ENCODE data around the gene TULP4. TPM values are rescaled to one million over a fixed set of nuclear protein-coding genes. Genes with fewer than 3 reads are reported as not detected.

The TULP4 gene
- total RNA-seq, 1 experiment from 2014 or later, result 64.6 TPM

DNA sequence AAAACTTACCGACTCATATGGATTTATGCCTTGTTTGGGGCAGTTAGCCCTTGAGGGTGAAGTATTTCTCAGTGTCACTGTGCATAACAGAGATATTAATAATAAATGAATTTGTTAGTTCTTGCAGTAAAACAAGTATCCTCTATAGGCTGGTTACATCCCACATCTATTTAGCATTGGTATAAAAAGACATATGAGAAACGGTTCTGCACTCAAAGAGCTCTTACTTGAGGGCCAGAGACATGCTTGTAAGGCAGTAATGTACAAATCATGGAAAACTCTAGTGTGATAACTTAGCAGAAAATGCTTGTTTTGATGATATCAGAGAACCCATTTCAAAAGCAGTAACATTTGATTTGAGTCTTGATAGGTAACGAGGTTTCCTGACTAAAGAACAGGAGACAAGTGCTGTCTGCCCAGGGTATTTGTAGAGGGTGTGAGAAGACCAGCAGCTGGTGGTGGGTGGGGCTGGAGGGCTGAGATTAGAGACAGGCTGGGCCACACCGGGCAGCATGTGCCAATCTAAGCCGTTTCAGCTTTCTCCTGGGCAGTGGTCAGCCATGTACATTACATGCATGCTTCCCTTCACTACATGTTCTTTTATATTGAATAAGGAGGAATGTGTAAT, 46.3 kb downstream of the TULP4 start:
- Histone ChIP-seq H3K56ac (ENCODE audit: insufficient read length, low read depth, low read length) (no peak overlapping the region), H3K79me2 (ENCODE audit: insufficient read depth, low read length) (no peaks in the 10 kb centered on the region; the same call in 1 of the 2 replicates), H3T11ph (ENCODE audit: low read length) (no peak overlapping the region), H3K9me3 (ENCODE audit: control insufficient read depth, low read depth, low read length) (no peaks in the 10 kb centered on the region), H2AK5ac (ENCODE audit: insufficient read length, low read length) (no peak overlapping the region), H2BK5ac (ENCODE audit: insufficient read length, low read length) (no peak overlapping the region), H2BK120ac (ENCODE audit: low read depth, low read length, poor library complexity, severe bottlenecking) (no peak overlapping the region), H4K91ac (ENCODE audit: insufficient read length, low read depth, low read length) (no peak overlapping the region), H3K23me2 (ENCODE audit: insufficient read length, low read depth, low read length, poor library complexity, severe bottlenecking) (no peaks in the 10 kb centered on the region), H3K23ac (ENCODE audit: insufficient read length, low read depth, low read length) (no peak overlapping the region), H2BK20ac (ENCODE audit: low read depth, low read length, poor library complexity, severe bottlenecking) (no peak overlapping the region), H2BK15ac (ENCODE audit: low read depth, low read length) (no peak overlapping the region), H4K8ac (replicated peaks; ENCODE audit: insufficient read length, low read depth, low read length) (no peak overlapping the region), H3K4me2 (ENCODE audit: insufficient read depth, insufficient read length, low read length) (no peak overlapping the region), H3K27ac (ENCODE audit: insufficient read length, low read depth, low read length) (no peak overlapping the region), H3K79me1 (ENCODE audit: insufficient read depth, low read depth, low read length, poor library complexity, severe bottlenecking) (no peaks in the 10 kb centered on the region), H3K9ac (ENCODE audit: extremely low read depth, insufficient read length, low read length) (no peak overlapping the region), H3K27me3 (ENCODE audit: insufficient read depth, low read length) (no peaks in the 10 kb centered on the region), H3K14ac (ENCODE audit: insufficient read depth, low read length) (no peak overlapping the region), H4K20me1 (ENCODE audit: control insufficient read depth, insufficient read depth, insufficient read length) (no peaks in the 10 kb centered on the region), H3K4ac (ENCODE audit: low read depth, low read length) (no peak overlapping the region), H2AFZ (ENCODE audit: low read length) (no peak overlapping the region), H3K4me1 (ENCODE audit: insufficient read depth, low read length) (no peaks in the 10 kb centered on the region), H3K18ac (ENCODE audit: insufficient read length, low read depth, low read length) (no peak overlapping the region), H4K5ac (ENCODE audit: insufficient read length, low read depth, low read length) (no peak overlapping the region), H2BK12ac (ENCODE audit: insufficient read length, low read depth, low read length) (no peak overlapping the region)
- Mint-ChIP-seq H3K36me3 (ENCODE audit: insufficient read depth in 1 of 3, low read depth in 3 of 3) (peaks cover 0 to 4% (median 0%) of the 10 kb centered on the region in 3 experiments; a peak in 1 of 7 replicates), H3K9me3 (no peaks in the 10 kb centered on the region), H3K4me1 (peaks cover 10 to 21% of the 10 kb centered on the region in 2 experiments), H3K27ac (no peak overlapping the region), H3K4me3 (no peak overlapping the region), H3K27me3 (ENCODE audit: low read depth) (no peaks in the 10 kb centered on the region)
- WGBS (ENCODE audit: extremely low coverage, insufficient read length, low lambda C conversion rate), result no CpG with 5 or more reads among the region's 5 CpGs
- DNase-seq, result no peak
- TF ChIP-seq, protein P1, sequence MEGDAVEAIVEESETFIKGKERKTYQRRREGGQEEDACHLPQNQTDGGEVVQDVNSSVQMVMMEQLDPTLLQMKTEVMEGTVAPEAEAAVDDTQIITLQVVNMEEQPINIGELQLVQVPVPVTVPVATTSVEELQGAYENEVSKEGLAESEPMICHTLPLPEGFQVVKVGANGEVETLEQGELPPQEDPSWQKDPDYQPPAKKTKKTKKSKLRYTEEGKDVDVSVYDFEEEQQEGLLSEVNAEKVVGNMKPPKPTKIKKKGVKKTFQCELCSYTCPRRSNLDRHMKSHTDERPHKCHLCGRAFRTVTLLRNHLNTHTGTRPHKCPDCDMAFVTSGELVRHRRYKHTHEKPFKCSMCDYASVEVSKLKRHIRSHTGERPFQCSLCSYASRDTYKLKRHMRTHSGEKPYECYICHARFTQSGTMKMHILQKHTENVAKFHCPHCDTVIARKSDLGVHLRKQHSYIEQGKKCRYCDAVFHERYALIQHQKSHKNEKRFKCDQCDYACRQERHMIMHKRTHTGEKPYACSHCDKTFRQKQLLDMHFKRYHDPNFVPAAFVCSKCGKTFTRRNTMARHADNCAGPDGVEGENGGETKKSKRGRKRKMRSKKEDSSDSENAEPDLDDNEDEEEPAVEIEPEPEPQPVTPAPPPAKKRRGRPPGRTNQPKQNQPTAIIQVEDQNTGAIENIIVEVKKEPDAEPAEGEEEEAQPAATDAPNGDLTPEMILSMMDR (conservative IDR thresholded peaks at IDR 0.05), result no peak

Measured in H9 (cell line).